Measurements from ENCODE around the gene TNN.
"Not testable (repeated sequence)": the region's sequence is repeated elsewhere in the genome, so short reads cannot be mapped to it uniquely, and the experiment has no call there.

The TNN gene

DNA sequence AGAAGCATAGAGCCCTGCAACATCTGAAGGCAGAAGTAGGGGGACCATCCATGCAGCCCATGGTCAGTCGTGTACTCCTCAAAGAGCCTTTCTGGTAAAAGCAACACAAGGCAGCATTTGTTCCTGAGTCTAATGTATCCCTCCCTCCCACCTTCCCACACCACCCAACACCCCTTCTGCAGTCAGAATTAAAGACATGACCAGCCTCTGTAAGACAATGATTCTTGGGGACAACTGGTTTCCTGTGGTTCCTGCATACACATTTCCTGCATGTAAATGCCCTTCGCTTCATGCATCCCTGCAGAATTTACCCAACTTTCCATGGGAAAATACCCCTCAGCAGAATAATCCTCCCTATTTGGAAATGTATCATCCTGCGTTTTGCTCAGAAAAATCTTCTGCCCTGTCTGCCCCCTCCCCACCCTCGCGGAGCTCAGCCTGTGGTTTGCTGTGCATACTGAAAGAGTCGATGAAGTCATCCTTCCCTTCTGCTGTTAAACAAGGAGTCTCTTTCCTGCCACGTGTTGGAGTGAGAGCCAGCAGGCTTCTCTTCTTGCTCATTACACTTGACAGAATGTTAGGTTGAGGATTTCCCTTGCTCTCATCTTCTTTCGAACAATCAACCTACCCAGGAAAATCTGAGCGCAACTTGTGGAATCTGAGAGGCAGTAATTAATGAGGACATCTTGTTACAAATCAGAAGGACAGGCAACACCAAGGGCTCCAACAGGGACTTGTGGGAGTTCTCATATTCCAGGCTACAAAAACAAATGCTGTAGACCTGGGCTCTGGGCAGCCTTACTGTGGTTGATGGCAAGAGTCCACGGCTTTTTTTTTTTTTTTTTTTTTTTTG is 4.7 kb downstream of the TNN start:
- DNase-seq: peak; percentile 25

DNA sequence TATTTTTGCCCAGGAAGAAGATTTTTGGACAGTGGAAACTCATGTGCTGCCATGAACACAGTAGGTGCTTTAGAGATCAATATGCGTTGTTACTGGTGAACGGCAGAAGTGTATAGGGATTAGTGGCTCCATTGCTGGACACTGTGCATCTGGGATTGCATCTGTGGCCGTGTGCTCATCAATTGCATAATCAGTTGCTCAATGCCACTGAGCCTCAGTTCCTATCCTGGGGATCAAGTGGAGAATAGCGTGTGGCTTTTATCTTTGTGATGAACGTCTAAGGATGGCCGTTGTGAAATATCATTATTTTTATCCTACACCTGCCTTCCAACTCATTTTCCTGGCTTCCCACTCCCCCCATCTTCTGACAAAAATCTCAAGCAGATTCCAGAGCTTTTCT is 5.4 kb downstream of the TNN start:
- no peak for DNase-seq

DNA sequence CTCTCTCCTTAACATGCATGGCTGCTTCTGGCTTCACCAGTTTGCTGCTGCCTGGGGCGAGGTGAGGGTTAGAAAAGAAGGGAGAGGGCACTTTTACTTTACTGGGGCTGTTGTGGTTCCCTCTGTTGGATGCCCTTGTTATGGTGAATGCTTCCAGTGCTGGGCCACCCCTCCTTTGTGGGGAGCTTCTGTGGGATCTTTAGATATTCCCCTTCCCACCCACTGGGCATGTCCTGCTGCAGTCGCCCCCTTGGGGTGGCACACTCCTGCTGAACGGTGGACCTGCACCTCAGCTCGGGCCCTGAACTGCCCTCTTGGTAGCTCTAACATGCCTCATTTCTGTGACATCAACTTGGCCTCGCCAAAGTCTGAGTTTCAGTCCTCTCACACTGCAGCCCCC is 6.0 kb downstream of the TNN start:
- DNase-seq: no peak

DNA sequence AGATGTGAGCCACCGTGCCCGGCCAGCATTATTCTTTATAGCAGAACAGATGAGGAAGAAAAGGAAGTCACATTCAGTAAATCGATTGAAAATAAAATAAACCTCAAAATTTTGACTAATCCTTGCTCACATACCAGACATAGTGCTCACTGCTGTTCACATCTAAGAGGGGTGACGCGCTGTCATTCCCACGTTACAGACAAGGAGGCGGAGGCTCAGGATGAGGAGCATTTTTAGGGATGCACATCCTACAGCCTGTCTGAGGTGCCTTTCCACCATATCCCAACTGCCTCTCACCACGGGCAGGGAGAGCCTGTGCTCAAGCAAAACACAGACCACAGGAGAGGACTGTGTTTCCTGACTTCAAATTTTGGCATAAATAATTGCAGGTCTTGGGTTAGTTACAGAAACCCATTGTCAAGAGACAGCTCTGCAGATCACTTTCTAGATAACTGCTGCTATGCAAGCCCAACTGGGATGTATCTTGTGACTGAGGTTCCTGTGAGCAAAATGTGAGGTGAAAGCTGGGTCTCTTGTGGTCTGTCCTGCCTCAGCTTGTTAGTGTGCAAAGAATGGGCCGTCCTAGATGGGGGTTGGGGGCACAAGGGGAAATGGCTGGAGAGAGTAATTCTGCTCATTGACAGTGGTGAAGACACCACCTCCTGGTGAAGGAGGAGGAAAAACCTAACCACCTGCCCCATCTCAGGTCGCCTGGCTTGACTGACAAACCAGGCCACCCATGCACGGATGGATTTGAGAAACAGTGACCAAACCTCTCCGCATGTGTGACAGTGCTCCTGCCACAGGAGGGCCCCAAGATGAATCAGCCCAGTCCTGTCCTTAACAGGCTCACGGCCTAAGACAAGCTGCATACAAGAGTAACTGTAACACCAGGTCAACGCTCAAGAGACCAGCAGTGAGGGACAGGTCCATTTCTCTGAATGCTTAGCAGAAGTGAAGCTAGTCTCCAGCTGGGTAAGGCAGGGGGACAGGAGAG is 8.2 kb downstream of the TNN start:
- no peak for DNase-seq

DNA sequence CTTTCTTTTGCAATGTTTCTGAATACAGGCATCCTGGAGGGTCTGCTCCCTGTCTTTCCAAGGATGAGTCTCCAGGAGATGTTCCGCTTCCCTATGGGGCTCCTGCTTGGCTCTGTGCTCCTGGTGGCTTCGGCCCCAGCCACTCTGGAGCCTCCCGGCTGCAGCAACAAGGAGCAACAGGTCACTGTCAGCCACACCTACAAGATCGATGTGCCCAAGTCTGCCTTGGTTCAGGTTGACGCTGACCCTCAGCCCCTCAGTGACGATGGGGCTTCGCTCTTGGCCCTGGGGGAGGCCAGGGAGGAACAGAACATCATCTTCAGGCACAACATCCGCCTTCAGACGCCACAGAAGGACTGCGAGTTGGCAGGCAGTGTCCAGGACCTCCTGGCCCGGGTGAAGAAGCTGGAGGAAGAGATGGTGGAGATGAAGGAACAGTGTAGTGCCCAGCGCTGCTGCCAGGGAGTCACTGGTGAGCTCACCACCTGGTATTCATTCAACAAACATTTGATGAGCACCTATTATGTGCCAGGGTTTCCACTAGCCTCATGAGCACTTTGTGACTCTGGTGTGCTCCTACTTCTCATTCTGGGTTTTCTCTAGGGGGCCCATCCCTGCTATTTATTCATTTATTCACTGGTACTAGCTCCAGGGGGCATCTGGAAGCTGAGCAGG is 9.9 kb downstream of the TNN start:
- no peak for DNase-seq

DNA sequence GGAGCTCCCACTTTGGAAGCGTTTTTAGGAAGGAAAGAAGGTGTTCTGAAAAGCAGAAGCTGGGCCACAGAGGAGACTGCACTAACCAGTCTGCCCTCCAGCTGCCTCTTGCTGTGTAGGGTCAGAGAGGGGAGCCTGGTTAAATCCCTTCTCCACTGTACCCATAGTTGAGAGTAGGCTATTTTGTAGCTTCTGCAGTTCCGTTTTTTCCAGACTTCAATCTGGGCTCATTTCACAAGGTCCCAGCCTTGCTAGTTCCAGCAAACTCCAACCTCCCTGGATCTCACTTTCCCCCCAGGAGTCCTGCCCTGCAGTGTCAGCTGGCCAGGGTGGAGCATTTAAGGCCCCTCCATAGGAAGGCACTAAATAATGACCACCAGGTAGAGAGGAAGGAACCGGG is 11.0 kb downstream of the TNN start:
- DNase-seq: no peak

DNA sequence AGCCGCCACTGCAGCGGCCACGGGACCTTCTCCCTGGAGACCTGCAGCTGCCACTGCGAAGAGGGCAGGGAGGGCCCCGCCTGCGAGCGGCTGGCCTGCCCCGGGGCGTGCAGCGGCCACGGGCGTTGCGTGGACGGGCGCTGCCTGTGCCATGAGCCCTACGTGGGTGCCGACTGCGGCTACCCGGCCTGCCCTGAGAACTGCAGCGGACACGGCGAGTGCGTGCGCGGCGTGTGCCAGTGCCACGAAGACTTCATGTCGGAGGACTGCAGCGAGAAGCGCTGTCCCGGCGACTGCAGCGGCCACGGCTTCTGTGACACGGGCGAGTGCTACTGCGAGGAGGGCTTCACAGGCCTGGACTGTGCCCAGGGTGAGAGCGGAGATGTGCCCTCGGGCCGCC is 11.7 kb downstream of the TNN start:
- no peak for DNase-seq

DNA sequence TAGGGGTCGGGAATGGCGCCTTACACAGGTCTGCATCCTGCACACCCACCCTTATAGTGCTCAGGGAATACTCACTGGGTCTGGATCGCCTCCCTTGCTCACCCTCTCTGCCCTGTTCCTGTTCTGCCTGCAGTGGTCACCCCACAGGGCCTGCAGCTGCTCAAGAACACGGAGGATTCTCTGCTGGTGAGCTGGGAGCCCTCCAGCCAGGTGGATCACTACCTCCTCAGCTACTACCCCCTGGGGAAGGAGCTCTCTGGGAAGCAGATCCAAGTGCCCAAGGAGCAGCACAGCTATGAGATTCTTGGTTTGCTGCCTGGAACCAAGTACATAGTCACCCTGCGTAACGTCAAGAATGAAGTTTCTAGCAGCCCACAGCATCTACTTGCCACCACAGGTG is 12.4 kb downstream of the TNN start:
- no peak for DNase-seq

DNA sequence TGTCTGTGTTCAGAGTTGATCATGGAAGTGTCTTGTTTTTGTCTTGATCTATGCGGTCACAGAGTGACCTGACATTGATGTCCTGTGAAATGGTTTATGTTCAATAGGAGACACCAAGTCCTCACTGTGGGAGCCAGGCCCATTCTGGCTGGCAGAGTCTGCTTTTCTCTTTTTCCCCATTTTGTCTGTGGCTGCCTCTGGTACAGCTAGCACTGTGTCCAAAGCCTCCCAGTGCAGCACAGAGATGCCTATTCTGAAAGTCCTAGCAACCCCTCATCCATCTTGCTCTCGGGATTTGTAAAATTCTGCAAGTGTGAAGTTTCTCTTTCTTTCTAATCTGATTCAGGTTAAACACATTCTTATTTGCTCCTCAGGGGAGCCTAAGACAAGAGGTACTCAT is 14.3 kb downstream of the TNN start:
- no peak for DNase-seq

DNA sequence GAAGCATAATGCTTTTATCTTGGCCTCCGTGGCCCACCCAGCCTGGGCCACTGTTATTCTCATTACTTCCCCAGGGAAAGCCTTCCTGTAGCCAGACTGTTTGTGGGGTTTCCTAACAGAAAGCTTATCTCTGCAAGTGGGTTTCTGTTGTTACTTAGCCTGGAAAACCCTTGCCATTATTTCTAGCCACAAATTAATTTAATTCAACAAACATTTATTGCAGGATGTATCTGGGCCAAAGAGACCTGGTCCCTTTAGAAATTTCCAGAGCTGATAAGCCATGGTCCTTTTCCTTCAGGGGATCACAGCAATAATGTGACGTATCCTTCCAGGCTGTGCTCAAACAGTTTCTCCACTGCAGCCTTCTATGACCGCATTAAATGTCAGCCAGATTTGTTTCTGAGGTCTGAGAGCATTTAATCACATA is 20.9 kb downstream of the TNN start:
- DNase-seq: no peak

DNA sequence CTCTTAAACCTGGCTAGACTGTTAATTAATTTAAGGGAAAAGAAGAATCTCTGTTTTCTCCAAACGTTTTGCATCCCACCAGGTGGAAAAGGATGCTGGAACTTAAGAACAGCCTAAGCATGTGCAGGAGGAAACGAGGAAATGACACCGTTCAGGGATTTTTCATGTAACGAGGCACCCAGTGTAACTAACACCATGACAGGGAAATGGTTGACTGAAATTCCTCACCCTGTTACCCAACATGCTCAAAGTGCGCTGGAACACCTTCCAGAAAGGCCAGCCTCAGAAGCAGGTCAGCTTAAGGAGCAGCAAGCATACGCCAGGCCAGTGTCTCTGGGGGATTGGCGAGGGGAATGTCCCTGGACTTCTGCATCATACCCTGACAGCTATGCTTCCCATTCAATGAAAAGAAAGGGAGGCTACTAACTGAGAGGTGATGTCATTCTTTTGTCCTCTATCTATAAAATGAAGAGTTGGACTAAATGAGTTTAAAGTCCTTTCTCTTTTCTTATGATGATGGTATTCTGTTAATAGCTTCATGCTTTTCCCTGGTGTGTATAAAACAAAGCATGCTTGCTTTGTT is 21.6 kb downstream of the TNN start:
- no peak for DNase-seq

DNA sequence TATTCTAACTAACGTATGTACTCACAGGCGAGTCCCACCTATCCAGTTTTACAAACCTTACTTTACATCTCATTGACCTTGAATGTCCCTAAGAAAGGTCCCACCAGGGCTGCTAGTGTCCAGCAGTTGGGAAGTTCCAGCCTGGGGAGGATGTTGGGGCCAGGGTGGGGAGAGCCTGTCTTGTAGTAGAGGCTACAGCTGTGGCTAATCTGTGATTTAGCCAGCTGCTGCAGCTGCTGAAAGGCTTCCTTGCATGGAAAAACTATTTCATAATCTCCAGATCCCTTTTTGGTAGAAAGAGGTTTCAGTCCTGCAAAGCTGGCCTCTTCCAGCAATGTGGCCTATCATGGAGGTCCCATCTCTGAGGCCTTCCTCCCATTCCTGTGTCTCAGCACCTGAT is 23.1 kb downstream of the TNN start:
- no peak for DNase-seq

DNA sequence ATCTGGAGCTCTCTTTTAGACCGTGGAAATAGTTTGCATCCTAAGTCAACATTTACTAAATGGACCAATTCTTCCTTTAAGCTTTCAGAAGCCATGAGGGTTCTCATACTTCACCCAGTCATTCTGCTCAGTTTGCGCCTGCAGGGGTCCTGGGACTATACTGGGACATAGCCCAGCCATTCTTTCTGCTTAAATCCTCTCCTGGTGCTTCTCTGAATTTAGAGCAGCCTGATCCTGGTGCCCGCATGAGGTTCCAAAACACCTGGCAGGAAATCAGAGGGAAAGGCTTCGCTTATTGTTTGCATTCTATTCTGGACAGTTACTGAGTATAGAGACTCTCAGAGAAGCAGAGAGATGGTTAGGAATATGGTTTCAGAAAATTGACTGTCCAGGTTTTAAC is 27.0 kb downstream of the TNN start:
- no peak for DNase-seq

DNA sequence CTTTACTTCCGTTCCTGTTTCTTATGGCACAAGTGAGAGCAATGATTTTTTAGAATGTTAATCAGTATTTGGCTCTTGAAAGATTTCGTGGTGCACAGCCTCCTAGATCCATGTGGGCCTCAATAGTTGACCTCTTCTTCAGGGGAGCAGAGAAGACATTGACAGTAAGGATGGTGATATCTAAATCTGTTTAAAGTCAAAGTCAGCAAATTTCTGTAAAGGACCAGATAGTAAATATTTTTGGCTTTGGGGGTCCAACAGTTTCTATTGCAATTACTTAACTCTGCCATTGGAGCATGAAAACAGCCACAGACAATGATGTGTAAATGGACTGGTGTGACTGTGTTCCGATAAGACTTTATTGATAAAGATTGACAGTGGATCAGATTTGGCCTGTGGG is 27.4 kb downstream of the TNN start:
- DNase-seq: no peak

DNA sequence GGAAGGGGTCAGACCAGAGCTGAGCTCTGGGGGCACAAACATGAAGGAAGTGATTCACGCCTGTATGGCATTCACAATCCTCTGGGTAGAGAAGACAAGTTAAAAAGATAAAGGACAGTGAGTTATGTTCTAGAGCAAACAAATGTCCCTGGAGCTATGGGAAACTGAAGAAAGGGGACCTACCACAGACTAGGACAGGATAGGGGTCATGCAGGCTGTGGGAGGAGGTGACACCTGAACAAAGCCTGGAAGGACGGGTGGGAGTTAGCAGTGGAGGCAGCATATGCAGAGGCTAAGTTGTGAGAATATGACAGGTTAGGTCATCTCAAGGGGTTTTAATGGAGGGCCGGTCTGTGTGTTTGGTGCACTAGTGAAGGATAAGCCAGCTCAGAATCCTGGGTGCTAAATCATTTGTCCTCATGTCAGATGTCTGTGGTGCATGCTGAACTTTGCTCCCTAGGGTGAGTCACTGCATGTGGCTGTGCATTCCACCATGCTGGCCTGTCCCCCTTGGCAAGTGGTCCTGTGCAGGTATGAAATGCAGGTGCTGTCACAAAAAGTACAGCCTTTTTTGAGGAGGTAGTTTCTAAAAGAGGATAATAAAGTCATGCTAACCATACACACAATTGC is 28.5 kb downstream of the TNN start:
- no peak for DNase-seq

DNA sequence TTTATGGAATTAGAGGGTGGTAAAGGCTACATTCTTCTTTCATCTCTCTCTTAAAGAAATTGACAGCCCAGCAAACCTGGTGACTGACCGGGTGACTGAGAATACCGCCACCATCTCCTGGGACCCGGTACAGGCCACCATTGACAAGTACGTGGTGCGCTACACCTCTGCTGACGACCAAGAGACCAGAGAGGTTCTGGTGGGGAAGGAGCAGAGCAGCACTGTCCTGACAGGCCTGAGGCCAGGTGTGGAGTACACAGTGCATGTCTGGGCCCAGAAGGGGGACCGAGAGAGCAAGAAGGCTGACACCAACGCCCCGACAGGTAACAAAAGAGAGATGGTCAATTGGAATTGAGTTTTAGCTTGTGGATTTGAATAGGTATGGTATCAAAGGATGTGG is 29.7 kb downstream of the TNN start:
- DNase-seq: no peak

DNA sequence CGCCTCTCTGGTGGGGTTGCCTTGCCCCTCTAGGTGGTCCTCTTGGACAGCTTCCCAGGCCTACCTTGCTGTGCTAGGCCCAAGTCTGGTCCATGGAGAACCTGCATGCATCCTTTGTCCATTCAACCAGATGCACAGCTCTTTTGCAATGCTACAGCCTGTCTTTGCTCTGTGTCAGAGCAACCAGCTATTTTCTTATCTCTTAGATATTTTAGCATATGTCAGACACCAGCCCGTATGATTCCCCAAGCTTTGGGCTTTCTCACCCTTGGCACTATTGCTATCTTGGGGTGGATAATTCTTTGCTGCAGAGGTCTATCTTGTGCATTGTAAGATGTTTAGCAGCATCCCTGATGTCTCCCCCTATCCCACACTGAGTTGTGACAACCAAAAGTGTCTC is 32.3 kb downstream of the TNN start:
- no peak for DNase-seq

DNA sequence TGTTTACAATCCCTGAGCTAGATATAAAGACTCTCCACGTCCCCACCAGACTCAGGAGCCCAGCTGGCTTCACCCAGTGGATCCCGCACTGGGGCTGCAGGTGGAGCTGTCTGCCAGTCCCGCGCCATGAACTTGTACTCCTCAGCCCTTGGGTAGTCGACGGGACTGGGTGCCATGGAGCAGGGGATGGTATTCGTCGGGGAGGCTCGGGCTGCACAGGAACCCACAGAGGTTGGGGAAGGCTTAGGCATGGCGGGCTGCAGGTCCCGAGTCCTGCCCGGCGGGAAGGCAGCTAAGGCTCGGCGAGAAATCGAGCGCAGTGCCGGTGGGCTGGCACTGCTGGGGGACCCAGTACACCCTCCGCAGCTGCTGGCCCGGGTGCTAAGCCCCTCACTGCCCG is 34.5 kb downstream of the TNN start:
- DNase-seq: not testable (repeated sequence)

DNA sequence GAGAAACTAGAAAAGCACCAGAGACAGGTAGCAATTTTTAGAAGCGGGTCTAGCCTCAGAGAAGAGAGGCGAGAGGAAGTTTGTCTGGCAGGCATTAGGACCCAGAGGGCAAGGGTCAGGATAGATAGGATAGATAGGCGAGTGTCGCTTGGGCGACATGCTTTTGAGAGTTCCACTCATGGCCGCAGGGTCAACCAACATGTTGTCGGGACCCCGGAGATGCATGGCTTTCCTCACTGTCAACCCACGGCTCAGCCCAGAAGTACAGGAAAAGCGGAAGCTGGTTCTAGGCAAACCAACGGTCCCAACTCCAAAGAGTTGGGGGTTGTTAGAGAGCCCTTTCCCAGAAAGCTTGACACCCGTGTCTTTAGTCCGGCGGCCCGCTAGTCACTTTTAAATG is 38.9 kb downstream of the TNN start:
- DNase-seq: not testable (repeated sequence)

DNA sequence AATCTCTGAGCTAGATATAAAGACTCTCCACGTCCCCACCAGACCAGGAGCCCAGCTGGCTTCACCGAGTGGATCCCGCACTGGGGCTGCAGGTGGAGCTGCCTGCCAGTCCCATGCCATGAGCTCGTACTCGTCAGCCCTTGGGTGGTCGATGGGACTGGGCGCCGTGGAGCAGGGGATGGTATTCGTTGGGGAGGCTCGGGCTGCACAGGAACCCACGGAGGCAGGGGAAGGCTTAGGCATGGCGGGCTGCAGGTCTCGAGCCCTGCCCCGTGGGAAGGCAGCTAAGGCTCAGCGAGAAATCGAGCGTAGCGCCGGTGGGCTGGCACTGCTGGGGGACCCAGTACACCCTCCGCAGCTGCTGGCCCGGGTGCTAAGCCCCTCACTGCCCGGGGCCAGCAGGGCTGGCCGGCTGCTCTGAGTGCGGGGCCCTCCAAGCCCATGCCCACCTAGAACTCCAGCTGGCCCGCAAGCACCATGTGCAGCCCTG is 40.7 kb downstream of the TNN start:
- not testable (repeated sequence) for DNase-seq

DNA sequence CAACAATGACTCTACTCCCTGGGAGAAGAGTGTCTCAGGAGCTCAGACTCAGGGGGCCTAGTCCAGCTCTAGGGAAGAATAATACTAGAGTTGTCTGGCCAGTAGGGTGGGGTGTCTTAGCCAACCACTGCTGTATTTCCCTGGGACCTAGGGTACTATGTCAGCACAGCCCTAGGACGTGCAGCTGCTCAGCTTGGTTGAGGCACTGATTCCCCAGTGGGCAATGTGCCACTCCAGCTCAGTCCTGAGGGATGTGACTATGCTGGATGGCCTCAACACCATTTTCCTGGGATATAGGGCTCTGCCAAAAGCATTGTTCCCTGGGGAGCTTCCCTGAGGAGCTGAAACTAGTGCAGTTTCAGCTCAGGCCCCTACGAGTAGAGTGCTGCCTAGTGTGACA is 47.4 kb downstream of the TNN start:
- no peak for DNase-seq

DNA sequence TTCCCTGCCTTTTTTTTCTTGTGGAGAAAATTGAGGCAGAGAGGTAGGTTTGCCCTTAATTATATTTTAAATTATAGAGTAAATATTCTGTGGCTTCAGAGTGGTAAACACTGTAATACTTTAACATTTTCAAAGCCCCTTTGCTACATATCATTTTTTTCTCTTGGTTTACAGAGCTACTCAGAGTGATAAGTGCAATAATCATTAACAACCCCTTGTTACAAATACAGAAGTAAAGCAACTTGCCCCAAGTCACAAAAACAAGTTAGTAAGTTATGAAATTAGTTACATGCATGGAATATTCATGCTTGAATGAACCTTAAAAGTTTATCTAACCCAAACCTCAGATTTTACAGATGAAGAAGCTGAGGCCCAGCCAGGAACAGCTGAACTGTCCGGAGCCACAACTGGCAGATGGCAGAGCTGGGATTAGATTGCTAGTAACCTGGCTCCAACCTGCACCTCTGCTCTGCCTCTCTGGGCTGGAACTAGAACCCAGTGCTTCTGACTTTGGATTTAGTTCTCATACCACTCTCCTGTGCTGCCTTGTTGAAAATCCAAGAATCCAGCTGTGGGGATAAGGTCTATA is 48.7 kb downstream of the TNN start:
- DNase-seq: no peak

All from stimulated activated CD4-positive, alpha-beta T cell treated with anti-CD3 and anti-CD28 coated beads, Interleukin-4, amount 100 ng/mL, for 1 hour (primary cell).